Cardiac fibroblast (primary cell): Measurements from ENCODE around the gene SEPTIN3.

ENCODE experiments used
- DNase-seq, 2 donors: peaks; one replicate each; pipeline versions ENCODE4 v3.0.0 to v3.0.0-alpha.2; 2010; ENCODE audit warnings: low read depth in 2 of 2
- H3K4me3 ChIP-seq, 2 donors: replicated peaks in 1 of 2; 1 replicate in 1 of 2; 2 replicates in 1 of 2; pipeline ENCODE4 v1.5.1; 2011; ENCODE audit warnings: low read depth in 2 of 2, low read length in 2 of 2, mild to moderate bottlenecking in 2 of 2, moderate library complexity in 1 of 2
- CTCF ChIP-seq: IDR thresholded peaks from one replicate; pipeline ENCODE4 v1.5.1; 2011; ENCODE audit warnings: low read depth, mild to moderate bottlenecking, low read length, inconsistent platforms

The SEPTIN3 gene

GRCh38 chr22:41976070-41976901, 7.0 kb downstream of the SEPTIN3 start:
- no peak for DNase-seq
- peak overlapping the region; percentile 21 to 28 for H3K4me3 ChIP-seq
- no peak for TF ChIP-seq CTCF

GRCh38 chr22:41976961-41977566, 7.8 kb downstream of the SEPTIN3 start:
- TF ChIP-seq CTCF: no peak
- no peak for DNase-seq
- H3K4me3 ChIP-seq: peak overlapping the region; percentile 4 to 11

- no peak for DNase-seq
- H3K4me3 ChIP-seq: no peak overlapping the region
- no peak for TF ChIP-seq CTCF
Observed at GRCh38 chr22:41978732-41979131, 9.5 kb downstream of the SEPTIN3 start.

- no peak for TF ChIP-seq CTCF
- H3K4me3 ChIP-seq: no peak overlapping the region
Observed at GRCh38 chr22:41979423-41980250, 10.4 kb downstream of the SEPTIN3 start.

GRCh38 chr22:41982865-41983264, 13.6 kb downstream of the SEPTIN3 start:
- TF ChIP-seq CTCF: no peak
- H3K4me3 ChIP-seq: no peak overlapping the region
- DNase-seq: no peak

More at GRCh38 chr22:41979423-41980250, 10.4 kb downstream of the SEPTIN3 start:
- no peak for DNase-seq

GRCh38 chr22:41983513-41984405, 14.5 kb downstream of the SEPTIN3 start:
- peak; percentile 52 to 56 for DNase-seq
- H3K4me3 ChIP-seq: no peak overlapping the region
- TF ChIP-seq CTCF: no peak
